Natural killer cell (primary cell): ENCODE results near the gene TTC28. TPM values are rescaled to one million over a fixed set of nuclear protein-coding genes. Genes with fewer than 3 reads are reported as not detected.

Source experiments
- ATAC-seq, 3 donors: fragments of 150-1000 bp in 2 of 3; fragments of 200-7000 bp in 1 of 3; cut with Tn5 transposase; 1 replicate in 1 of 3; 2 replicates in 2 of 3; pipeline ENCODE4 v1.10.0; 2021; ENCODE audit warnings: mild to moderate bottlenecking in 2 of 3, moderate library complexity in 2 of 3
- DNase-seq, 2 donors: peaks; one replicate each; pipeline versions ENCODE4 v3.0.0 to v3.0.0-alpha.2; 2013 to 2021; ENCODE audit warnings: mixed read lengths in 1 of 2
- H3K27ac ChIP-seq: one replicate; pipeline ENCODE4 v1.5.1; 2013; ENCODE audit warnings: mild to moderate bottlenecking, low read length
- H3K27me3 ChIP-seq: one replicate; pipeline ENCODE4 v1.6.1; 2013; ENCODE audit warnings: low read length; ENCODE audit not compliant: control insufficient read depth, insufficient read depth
- H3K36me3 ChIP-seq: one replicate; pipeline ENCODE4 v1.6.1; 2013; ENCODE audit warnings: low read length; ENCODE audit not compliant: control insufficient read depth, insufficient read depth
- H3K4me1 ChIP-seq: one replicate; pipeline ENCODE4 v1.6.1; 2013; ENCODE audit warnings: low read length; ENCODE audit not compliant: control insufficient read depth, insufficient read depth
- H3K4me3 ChIP-seq: one replicate; pipeline ENCODE4 v1.5.1; 2013; ENCODE audit warnings: low read length
- H3K9me3 ChIP-seq: one replicate; pipeline ENCODE4 v1.6.1; 2013; ENCODE audit warnings: low read length; ENCODE audit not compliant: control insufficient read depth, insufficient read depth
- H3K27ac Mint-ChIP-seq, 2 donors: one replicate each; pipeline ENCODE4 v1.8.0; 2022; ENCODE audit warnings: mild to moderate bottlenecking in 2 of 2, mixed read lengths in 2 of 2, moderate library complexity in 1 of 2
- H3K27me3 Mint-ChIP-seq, 2 donors: one replicate each; pipeline ENCODE4 v1.8.0; 2022; ENCODE audit warnings: low read depth in 2 of 2, mixed read lengths in 2 of 2
- H3K36me3 Mint-ChIP-seq: one replicate; pipeline ENCODE4 v1.8.0; 2022; ENCODE audit warnings: mixed read lengths
- H3K4me1 Mint-ChIP-seq, 2 donors: one replicate each; pipeline ENCODE4 v1.8.0; 2022; ENCODE audit warnings: mixed read lengths in 2 of 2
- H3K4me3 Mint-ChIP-seq: one replicate; pipeline ENCODE4 v1.8.0; 2022; ENCODE audit warnings: mild to moderate bottlenecking, moderate library complexity, mixed read lengths
- H3K9me3 Mint-ChIP-seq, 2 donors: one replicate each; pipeline ENCODE4 v1.8.0; 2022; ENCODE audit warnings: mixed read lengths in 2 of 2
- CTCF ChIP-seq: fragments of 200-600 bp; IDR thresholded peaks from one replicate; pipeline ENCODE4 v1.8.0; 2022; ENCODE audit warnings: antibody characterized with exemption
- WGBS: methylation state at CpG from one replicate; pipeline ENCODE4 v1.1.7; 2013; ENCODE audit warnings: missing lambda C conversion rate; ENCODE audit not compliant: insufficient coverage; 5-methylcytosine and 5-hydroxymethylcytosine counted together
- intact Hi-C: fragments of 100-400 bp; cut with micrococcal nuclease; formaldehyde crosslinking; loops from one replicate; pipeline ENCODE4 v1.14.2; 2022
- total RNA-seq, 4 donors: library from RNA; stranded (reverse); fragments of 120-200 nt in 1 of 4; gene quantifications; one replicate each; pipeline versions ENCODE4 v1.2.3 to v1.2.4, GENCODE V29; 2013 to 2022

Gene TTC28
- total RNA-seq, 3 donors from 2014 or later (not counting 1 experiment from before 2014, with no cell fraction given), result 4.1 to 10.0 (median 8.6) TPM

- 95% methylated on average over 15 of the region's 16 CpGs for WGBS
- no peaks in the 10 kb centered on the region for H3K36me3 ChIP-seq
- Mint-ChIP-seq H3K4me3 (no peak overlapping the region), H3K9me3 (peaks cover 0 to 4% of the 10 kb centered on the region in 2 donors), H3K4me1 (peaks cover 0 to 4% of the 10 kb centered on the region in 2 donors), H3K27ac (no peak overlapping the region), H3K27me3 (no peaks in the 10 kb centered on the region), H3K36me3 (no peaks in the 10 kb centered on the region)
- H3K27me3 ChIP-seq, result no peaks in the 10 kb centered on the region
- DNase-seq, result no peak
- intact Hi-C loops, result no loop called here
- TF ChIP-seq CTCF, result no peak
- no peak overlapping the region for H3K4me3 ChIP-seq
- no peak overlapping the region for H3K27ac ChIP-seq
- H3K4me1 ChIP-seq, result no peaks in the 10 kb centered on the region
- no peaks in the 10 kb centered on the region for H3K9me3 ChIP-seq
- no peak for ATAC-seq
Measured at GRCh38 chr22:27975381-27976013, 704.1 kb downstream of the TTC28 start.

GRCh38 chr22:27973846-27974245 lies 705.8 kb downstream of the TTC28 start:
- Mint-ChIP-seq H3K27me3 (no peaks in the 10 kb centered on the region), H3K4me3 (no peak overlapping the region), H3K9me3 (peaks cover 0 to 4% of the 10 kb centered on the region in 2 donors), H3K36me3 (no peaks in the 10 kb centered on the region), H3K27ac (no peak overlapping the region), H3K4me1 (no peaks in the 10 kb centered on the region)
- no peak for TF ChIP-seq CTCF
- DNase-seq (no peak), ATAC-seq (no peak)
- H3K4me3 ChIP-seq, result no peak overlapping the region
- H3K4me1 ChIP-seq, result no peaks in the 10 kb centered on the region
- intact Hi-C loops, result no loop called here
- 92% methylated on average over 1 of the region's 1 CpG for WGBS
- no peaks in the 10 kb centered on the region for H3K36me3 ChIP-seq
- H3K9me3 ChIP-seq, result no peaks in the 10 kb centered on the region
- H3K27me3 ChIP-seq, result no peaks in the 10 kb centered on the region
- H3K27ac ChIP-seq, result no peak overlapping the region

- no peak for TF ChIP-seq CTCF
- no peak for ATAC-seq
Measured at GRCh38 chr22:27972732-27973698, 706.6 kb downstream of the TTC28 start.

More at GRCh38 chr22:27972732-27973698, 706.6 kb downstream of the TTC28 start:
- H3K9me3 Mint-ChIP-seq, result peaks cover 0 to 4% of the 10 kb centered on the region in 2 donors
- Histone ChIP-seq H3K27me3 (no peaks in the 10 kb centered on the region), H3K9me3 (no peaks in the 10 kb centered on the region), H3K4me3 (no peak overlapping the region), H3K36me3 (no peaks in the 10 kb centered on the region), H3K4me1 (no peaks in the 10 kb centered on the region), H3K27ac (no peak overlapping the region)
- intact Hi-C loops, result no loop called here
- no peak overlapping the region for H3K4me3 Mint-ChIP-seq
- 91% methylated on average over 9 of the region's 9 CpGs for WGBS
- DNase-seq, result no peak
- no peaks in the 10 kb centered on the region for H3K36me3 Mint-ChIP-seq
- H3K4me1 Mint-ChIP-seq, result no peaks in the 10 kb centered on the region
- no peaks in the 10 kb centered on the region for H3K27me3 Mint-ChIP-seq
- H3K27ac Mint-ChIP-seq, result no peak overlapping the region
